Measurements from ENCODE around the gene MARVELD2. TPM values are rescaled to one million over a fixed set of nuclear protein-coding genes. Genes with fewer than 3 reads are reported as not detected.
"Not testable (repeated sequence)": the region's sequence is repeated elsewhere in the genome, so short reads cannot be mapped to it uniquely, and the experiment has no call there.

MARVELD2 gene
- total RNA-seq = 10 to 100 TPM; 16.7 to 24.4 (median 18.8) TPM

GRCh38 chr5:69414885-69415583 lies at the start of gene MARVELD2:
Gene MARVELD2, plus strand, starts transcription at chr5:69415116. Its CDS starts 4,270 bp downstream, at chr5:69419386.
- DNase-seq (ENCODE audit: low spot score in 2 of 2) = peak; percentile 63 to 89
- H3K4me3 ChIP-seq (ENCODE audit: low read depth, poor library complexity, severe bottlenecking) = peak within 1 kb of the TSS; percentile 53
- no peak for TF ChIP-seq POLR2A (IDR thresholded peaks at IDR 0.05)
- TF ChIP-seq CTCF (IDR thresholded peaks at IDR 0.05) = no peak
- intact Hi-C loops (cut with DNase I; ENCODE audit: low total_unique reads) = no loop called here
- 24 to 28% methylated on average over 28 to 36 of the region's 78 CpGs for WGBS, 2 donors

GRCh38 chr5:69367697-69368279 lies 47.1 kb upstream of the MARVELD2 start:
- whole genome bisulfite sequencing, 2 donors = 90 to 94% methylated on average over 11 of the region's 11 CpGs
- DNase-seq (ENCODE audit: low spot score in 2 of 2) = no peak
- TF ChIP-seq CTCF (IDR thresholded peaks at IDR 0.05) (no peak), POLR2A (IDR thresholded peaks at IDR 0.05) (no peak)
- intact Hi-C loops (cut with DNase I; ENCODE audit: low total_unique reads) = no loop called here
- no peak overlapping the region for H3K4me3 ChIP-seq (ENCODE audit: low read depth, poor library complexity, severe bottlenecking)

GRCh38 chr5:69368458-69369339 lies 46.2 kb upstream of the MARVELD2 start:
- no peak for TF ChIP-seq POLR2A (IDR thresholded peaks at IDR 0.05)
- TF ChIP-seq CTCF (IDR thresholded peaks at IDR 0.05) = no peak
- DNase-seq (ENCODE audit: low spot score in 2 of 2) = no peak
- peak overlapping the region; percentile 61 for H3K4me3 ChIP-seq (ENCODE audit: low read depth, poor library complexity, severe bottlenecking)
- 2% methylated on average over 23 to 38 of the region's 39 CpGs for WGBS, 2 donors
- intact Hi-C loops (cut with DNase I; ENCODE audit: low total_unique reads) = no loop called here

- intact Hi-C loops (cut with DNase I; ENCODE audit: low total_unique reads) = no loop called here
- peak within 1 kb of the TSS; percentile 61 for H3K4me3 ChIP-seq (ENCODE audit: low read depth, poor library complexity, severe bottlenecking)
- TF ChIP-seq CTCF (IDR thresholded peaks at IDR 0.05) (peak in 1 of 3 donors; percentile 38), POLR2A (IDR thresholded peaks at IDR 0.05) (peak in 1 of 2 donors; percentile 29)
- DNase-seq (ENCODE audit: low spot score in 2 of 2) = peak; percentile 90 to 98
- 0% methylated on average over 34 to 38 of the region's 66 CpGs for WGBS, 2 donors
These were observed 45.4 kb upstream of the MARVELD2 start, which contains the start of the genes AK6, RAD17 and TAF9 for GRCh38 chr5:69369340-69370121. Gene AK6, minus strand, starts transcription at chr5:69369520. Its CDS starts 30 bp downstream, at chr5:69369490. Gene RAD17, plus strand, starts transcription at chr5:69369818. Its CDS starts 2,391 bp downstream, at chr5:69372209. Gene TAF9, minus strand, starts transcription at chr5:69369520. Its CDS starts 3,783 bp downstream, at chr5:69365737.

- intact Hi-C loops (cut with DNase I; ENCODE audit: low total_unique reads); DNase-seq (ENCODE audit: low spot score in 2 of 2): not testable (repeated sequence)
- H3K4me3 ChIP-seq (ENCODE audit: low read depth, poor library complexity, severe bottlenecking) = peak overlapping the region; percentile 61
- WGBS, 2 donors = 2 to 3% methylated on average over 16 of the region's 16 CpGs
These were observed 44.6 kb upstream of the MARVELD2 start for GRCh38 chr5:69370335-69370734.

Measured in lower leg skin (tissue), 4 donors.